MV-4-11 (cell line): Measurements from ENCODE around the gene CACHD1.

Experiments used
- DNase-seq: peaks from one replicate; lab custom pipeline; 2025; lab: John Stamatoyannopoulos, UW

Gene CACHD1

DNA sequence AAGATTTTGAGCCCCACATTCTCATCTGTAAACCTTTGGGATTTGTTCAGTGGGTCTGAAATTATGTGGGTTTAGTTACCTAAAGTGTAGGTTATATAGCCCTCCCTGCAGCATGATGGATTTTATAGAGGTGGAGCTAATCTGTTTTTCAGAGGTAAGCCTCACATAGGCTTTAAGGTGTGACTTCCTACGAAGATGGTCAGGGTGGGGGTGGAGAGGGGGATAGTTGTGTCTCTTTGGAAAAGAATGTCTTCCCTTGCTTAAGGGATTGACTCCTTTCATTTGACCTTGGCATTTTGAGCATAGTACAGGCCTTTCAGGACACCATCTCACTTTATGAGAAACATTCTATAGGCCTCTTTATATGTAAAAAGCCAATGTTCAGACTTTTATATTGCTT lies 3.4 kb downstream of the CACHD1 start:
- no peak for DNase-seq

DNA sequence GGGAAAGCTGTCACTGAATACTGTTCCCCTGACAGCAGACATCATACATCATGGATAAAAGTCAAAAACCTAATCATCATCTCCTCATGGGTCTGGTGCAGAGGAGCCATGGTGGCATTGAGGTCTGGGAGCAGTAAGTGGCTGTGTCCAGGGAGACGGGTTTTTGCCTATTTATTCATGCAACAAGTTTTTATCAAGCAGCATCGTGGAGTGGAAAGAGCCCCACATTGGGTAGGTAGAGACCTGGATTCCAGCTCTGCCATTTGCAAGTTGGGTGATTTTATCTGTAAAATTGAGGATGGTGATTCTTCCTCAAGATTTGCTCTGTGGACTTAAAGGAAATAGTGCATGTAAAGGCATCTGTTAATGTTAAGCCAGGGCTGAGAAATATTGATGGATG lies 4.2 kb downstream of the CACHD1 start:
- DNase-seq: no peak

DNA sequence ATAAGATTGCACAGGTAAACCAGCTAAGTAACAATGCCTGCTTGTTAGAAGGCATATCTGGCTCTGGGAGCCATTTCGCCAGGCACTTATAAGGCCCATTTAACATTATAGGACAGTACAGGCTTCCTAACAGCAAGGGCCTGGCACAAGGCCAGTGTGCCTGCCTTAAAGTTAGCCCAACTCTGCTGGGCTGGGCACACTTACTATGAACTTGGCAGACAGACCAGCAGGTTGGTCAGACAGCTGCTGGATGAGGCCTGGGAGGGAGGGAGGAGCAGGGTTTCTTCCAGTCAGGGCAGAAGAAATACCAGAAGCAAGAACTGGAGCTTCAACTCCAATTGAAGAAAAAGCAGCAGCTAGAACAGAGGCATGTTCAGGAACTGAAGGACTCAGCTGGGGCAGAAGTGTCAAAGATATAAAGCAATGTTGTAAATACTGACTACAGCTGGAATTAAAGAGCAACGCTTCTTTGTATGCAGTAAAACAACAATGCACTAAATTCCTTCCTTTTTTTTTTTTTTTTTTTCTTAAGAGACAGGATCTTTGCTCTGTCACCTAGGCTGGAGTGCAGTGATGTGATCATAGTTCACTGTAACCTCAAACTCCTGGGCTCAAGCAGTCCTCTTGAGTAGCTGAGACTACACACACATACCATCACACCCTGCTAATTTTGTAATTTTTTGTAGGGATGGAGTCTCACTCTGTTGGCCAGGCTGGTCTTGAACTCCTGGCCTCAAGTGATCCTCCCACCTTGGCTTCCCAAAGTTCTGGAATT lies 4.9 kb downstream of the CACHD1 start:
- DNase-seq: no peak

DNA sequence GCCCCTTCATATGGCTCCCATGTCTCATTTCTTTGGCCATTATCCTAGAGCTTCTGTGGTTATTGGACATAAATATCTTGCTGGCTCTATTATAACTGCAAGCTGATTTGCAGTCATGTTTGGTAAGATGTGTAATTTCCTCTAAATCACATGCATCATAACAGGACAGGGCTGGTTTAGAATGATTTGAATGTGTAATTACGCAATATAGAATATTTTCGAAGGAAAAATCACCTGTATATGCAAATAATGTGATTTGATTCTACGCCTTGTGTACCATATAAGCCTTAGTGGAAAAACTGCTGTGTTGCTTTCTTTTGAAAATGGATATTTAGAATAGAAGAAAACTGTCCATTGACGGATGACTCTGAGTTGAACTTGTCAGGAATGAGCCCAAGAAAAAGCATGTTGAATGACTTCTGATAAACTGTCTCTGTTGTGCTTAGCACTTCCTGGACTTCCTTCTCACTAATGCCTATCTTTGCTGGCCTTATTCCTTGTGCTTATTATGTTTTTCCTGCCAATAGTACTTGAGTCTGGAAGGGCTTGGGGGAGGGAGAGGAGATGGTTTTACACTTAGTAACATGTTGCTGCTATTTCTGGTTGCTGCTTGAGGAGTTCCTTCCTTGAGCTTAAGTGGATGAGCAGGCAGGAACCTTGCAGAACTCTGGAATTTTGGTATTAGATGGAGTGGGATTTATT lies 6.5 kb downstream of the CACHD1 start:
- DNase-seq: no peak

DNA sequence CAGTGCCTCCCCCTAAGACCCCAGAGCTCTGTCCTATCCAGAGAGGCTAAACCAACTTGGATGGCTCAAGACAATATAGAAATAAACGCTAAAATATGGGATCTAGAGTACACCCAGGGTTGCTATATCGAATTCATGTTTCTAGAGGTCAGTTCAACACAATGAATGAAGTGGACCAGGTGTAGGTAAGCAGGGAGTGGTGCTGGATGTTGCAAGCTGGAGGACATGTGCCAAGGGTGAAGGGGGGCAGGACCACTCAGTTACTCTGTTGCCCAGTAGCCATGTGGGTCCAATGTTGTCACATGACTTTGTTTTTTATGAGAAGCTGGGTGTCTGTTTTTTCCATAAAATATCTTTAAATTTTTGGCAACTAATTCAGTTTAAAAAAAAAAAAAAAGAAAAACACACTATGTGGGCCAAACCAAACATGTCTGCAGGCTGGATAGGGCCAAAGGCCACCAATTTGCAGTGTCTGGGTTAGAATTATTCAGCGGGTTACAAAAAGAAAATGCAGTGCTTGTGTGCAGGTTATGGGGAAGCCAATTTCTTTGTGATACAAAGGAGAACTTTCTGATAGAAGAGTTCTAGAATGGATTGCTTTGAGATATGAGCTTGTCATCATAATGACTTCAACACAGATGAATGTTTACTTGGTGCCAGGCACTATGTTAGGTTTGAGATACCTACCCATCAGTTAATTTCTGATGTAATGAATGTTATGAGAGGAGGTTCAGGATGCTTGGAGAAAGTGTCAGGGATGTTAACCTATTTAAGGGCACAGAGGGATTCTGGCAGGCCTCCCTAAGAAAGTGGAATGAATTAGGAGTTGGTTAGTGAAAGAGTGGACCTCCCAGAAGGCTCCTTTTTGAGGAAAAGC lies 8.9 kb downstream of the CACHD1 start:
- DNase-seq: no peak

DNA sequence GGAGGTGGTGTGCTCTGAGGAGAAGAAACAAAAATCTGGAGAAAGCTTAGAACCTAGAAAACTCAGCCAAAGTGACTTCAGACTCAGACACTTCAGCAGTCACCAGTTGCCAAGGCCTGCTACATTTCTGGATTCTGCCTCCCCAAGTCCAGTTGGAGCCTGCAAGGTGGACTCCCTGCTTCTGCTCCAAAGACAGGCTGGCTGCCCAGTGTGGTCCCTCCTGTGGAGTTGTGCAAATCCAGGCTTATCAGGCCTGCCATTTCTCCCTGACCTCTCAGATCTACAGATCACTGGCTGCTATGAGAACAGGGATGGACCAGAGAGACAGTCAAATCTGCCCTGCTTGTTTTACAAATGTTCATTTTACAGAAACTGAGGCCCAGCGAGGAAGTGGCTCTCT lies 9.9 kb downstream of the CACHD1 start:
- DNase-seq: no peak

DNA sequence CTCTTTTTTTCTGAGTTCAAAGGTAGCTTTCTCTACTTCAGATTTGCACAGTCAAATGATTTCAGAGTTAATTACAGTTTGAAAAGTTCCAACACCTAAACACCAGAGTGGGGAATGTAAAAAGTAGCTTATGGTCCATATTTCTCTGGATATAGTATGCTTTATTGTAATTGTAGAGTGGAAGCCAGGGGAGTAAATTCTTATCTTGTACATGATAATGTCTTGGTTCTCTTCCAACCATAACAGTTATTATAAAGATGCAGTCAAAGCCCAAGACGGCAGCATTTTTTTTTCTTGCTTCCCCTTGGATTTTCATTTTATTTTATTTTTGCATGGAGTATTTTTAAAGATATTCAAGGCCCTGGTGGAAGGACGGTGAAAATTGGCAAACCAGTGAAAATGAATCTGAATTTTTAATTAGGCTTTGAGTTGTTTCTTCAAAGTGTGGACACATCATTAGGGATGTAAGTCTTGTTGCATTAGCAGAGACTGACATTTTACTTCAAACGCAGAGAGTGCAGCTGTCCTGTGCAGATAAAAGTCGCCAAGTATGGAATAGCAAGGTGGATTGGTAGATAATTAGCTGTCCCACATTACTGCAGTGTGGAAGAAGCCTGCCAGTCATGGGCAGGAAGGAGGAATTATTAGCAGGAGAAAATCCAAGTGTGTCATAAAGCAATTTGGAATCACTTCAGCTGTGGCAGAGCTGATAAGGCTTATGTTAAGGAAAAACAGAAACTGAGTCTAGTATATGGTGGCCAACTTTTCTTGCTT lies 11.3 kb downstream of the CACHD1 start:
- no peak for DNase-seq

DNA sequence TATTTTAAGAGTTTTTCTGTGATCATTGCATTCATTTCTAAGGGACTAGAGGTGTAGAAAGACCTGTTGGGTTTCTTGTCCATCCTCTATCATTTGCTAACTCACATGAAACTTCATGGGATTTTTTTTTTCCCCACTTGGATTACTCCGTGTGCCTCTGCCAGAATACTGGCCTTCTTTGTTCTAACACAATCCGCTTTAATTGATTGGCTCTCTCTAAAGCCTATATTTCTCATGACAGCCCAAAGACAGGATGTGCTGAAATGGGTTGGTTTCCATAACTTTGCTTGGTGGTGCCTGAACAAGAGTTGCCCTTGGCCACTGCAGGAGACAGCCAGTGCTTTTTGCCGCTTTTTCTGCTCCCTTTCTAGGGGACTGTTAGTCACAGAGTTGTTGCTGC lies 12.2 kb downstream of the CACHD1 start:
- no peak for DNase-seq

DNA sequence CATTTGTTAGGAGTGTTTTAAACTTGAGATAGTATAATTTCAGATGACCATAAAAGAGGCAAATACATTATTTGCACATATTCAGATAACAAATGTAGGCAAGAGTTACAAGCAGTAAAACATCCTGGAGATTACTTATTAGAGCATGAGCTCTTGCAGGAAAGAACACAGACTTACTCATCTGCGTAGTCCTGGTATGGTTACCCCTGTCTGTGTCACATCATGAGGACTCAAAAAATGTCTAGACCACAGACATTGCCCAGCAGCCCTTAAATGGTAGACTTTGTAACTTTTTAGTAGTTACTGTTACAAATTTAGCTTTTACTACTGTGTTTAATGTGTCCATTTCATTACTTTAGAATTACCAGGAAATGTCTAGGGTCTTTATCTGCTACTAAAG lies 12.8 kb downstream of the CACHD1 start:
- no peak for DNase-seq

DNA sequence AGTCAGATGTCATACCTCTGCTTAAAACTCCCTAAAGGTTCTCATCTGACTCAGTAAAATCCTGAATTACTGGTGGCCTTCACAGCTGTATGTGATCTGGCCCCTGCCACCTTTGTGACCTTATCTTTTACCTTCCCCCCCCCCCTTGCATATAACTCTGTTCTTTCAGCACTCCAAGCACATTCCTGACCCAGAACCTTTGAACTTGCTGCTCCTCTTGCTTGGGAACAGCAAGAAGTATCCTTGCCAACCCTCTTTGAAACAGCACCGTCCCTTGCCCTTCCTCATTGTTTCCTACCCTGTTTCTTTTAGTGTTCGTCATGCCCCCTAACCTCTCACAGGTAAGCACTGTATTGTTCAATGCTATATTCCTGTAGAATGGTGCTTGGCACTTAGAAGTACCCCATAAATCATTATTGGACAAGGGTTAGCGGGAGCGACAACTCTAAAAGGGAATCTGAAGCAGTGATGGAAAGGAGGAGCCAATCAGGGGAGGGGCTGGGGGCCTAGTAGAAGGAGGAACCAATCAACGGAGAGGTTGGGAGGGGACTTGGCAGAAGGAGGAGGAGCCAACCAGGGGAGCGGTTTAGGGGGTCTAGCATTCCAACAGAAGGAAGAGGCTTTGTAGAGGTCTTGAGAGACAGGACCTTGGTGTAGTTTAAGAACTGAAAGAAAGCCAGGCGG lies 13.9 kb downstream of the CACHD1 start:
- no peak for DNase-seq

DNA sequence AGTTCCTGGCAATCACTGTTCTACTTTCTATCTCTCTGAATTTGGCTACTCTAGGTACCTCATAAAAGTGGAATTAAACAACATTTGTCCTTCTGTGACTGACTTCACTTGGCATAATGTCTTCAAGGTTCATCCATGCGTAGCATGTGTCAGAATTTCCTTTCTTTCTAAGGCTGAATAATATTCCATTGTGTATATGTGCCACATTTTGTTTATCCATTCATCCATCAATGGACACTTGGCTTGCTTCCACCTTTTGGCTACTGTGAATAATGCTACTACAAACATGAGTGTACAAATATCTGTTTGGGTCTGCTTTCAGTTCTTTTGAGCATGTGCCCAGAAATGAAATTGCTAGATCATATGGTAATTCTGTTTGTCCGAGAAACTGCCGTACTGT lies 14.7 kb downstream of the CACHD1 start:
- no peak for DNase-seq

DNA sequence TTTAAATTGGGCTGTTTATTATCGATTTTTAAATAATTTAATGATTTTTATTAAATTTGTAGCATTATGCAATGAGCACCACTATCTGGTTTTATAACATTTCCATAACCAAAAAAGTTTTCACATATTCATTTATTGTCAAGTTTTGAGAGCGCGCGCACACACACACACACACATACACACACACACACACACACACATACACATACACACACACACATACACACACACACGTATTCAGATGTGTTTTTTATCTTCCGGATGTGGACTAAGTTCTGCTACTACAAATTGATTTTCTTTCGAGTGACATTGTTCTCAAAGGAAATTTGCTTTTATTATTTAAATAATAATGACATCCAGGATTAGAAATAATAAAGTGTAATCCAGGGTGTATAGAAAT lies 16.3 kb downstream of the CACHD1 start:
- no peak for DNase-seq

DNA sequence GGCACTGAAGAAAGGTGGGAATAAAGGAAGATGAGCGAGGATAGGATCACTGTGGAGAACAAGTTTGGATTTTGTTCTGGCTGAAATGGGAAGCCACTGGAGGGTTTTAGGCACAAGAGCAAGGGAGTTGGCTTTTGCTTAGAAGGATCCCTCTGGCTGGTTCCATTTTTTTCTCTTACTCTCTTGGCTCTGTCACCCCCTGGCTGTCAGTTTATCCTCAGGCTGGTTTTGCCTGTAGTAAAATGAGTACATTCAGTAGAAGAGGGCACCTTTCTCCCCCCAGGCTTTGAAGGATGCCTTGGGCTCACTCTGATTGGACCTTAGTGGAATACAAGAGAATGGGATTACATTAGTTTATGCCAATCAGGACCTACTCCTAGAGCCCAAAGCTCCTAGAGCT lies 17.1 kb downstream of the CACHD1 start:
- no peak for DNase-seq

DNA sequence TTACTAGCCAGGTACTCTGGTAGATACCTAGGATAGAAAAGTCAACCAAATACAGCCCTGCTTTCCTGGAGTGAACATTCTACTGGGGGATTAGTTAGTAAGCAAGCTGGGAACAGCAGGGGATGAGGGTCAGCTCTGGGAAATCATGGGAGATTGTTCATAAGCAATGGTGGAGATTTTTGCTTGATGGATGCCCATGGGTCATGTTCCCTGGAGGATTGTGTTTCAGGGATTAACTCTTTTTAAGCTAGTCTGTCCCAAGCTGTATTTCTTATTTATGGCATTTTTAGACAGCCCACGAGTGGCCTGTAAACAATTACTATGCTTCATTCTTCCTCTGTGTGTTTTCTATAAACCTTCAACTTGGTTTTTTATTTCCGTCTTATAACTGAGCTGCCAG lies 18.9 kb downstream of the CACHD1 start:
- DNase-seq: no peak

DNA sequence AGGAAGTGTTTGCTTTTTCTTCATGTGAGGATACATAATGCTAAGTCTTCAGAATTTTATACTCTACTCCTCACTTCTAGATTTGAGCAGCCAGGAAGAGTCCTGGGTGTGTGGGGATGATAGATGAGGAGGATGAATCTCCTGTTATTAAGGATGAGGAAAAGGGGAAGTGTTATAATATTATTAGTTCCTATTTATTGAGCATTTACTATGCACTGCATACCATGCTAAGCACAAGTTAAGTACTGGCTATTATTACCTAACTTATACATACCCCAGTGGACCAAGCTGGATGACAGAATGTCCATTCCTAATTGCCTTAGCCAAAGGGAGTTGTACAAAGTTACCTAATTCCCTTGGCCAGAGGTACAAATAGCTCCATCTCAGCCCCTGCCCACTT lies 19.8 kb downstream of the CACHD1 start:
- no peak for DNase-seq

DNA sequence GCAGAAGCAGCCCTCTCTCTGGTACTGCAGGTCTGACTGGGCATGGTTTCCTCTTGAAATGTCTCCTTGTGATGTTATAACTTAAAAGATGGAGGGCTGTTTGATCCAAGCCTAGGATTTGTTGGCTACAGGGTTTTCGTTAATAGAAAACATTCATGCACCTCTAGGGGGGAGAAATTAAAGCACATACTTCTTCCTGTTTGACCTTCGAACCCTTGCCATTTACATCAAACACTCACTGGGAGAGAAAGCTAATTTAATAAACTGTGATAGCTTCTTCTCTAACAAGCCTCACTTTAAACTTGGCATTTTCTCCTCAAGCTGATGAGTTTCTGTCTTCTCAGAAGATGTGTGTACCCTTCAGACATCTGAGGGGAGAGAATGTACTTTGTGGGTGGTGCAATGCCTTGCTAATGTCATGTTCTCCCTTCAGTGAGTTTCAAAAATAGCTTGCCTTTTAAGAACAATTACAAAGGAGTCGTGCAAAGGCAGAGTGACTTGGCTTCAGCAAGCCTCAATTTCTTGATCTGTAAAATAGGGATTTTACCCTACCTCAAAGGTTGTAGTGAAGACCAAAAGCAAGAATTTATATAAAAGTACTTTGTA lies 20.4 kb downstream of the CACHD1 start:
- no peak for DNase-seq

DNA sequence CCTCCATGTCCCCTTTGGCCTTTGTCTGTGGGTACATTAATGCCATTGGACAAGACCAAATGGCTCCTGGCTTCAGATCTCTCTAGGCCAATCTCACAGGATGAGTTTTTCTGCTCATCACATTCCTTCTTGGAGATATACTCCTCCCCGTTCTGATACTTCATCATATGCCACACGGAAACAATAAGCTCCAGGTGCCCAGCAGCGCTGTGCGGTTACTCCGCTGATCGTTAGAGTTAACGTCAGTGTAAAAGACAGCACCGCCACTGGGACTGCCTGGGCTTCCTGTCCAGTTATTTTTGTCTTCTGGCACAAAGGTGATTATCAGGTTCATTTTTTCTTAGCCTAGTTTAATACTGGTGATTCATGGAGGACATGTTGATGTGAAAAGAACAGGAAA lies 22.5 kb downstream of the CACHD1 start:
- DNase-seq: no peak

DNA sequence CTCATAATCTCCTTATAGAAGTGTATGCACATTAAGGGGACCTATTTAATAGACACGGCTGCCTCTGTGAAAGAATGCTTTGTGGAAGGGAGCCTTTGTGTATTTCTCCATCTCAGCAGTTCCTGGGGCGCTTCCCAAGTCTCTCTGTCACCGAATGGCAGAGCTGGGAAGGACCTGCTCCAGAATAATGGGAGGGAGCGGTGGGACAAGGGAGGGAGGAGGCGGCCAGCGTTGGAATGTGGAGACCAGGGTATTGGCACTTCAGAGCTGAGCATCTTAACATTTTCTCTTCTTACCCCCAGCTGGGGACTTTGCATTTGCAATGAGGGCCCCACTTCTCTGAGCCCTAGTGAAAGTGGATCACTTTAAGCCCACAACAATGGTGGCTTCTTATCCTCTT lies 23.9 kb downstream of the CACHD1 start:
- DNase-seq: no peak

DNA sequence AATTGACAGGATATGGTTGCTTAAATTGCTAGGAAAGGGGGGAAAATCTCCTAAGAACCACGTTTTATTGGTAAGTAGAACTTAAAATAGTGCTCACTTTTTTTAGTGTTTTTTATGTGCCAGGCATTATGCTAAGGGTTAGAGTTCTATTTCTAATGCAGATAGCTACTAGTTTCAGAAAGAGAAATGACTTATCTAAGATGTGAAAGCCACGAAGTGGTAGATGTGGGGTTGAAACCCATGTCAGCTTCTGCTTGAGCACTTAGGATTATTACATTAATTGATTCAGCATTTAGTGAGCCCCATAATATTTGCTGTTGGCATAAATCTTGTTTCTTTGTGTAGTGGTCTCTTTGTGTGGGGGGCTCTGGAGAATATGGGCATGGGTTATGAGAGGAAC lies 24.7 kb downstream of the CACHD1 start:
- DNase-seq: no peak

DNA sequence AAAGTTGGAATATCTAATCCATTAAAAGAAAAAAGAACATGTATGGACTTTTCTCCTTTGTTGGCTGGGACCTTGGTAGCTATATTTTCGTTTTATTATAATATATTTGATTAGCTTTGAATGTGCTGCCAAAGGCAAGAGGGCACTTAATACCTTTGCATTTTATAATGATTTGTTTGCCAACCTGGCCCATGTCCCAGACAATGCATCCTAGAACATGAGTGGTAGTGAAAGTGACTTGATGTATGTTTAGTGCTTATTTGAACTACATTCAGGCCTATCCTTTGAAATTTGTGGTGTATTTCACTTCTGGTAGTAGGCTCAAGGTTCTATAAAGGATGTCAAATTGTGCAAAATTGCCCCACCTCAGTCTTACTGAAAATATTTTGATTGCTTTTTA lies 25.9 kb downstream of the CACHD1 start:
- DNase-seq: no peak

DNA sequence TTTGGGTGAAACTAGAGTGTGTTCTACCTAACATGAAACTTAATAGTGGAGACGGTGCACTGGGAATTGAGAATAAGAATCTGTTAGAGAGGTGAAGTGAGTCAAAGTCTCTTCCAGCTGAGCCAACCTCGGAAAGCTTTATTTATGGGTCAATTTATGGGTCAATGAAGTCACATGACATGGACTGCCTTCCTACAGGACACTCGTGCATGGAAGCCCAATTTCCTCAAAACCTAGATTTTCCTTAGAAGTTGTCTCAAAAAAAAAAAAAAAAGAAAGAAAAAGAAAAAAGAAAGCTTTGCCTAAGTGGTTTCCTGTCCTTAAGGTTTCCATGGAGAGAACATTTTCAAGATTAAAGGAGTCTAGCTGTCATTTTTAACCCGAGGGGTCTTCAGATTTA lies 26.7 kb downstream of the CACHD1 start:
- DNase-seq: no peak
